ENCODE measurements around the gene RASGRF2.

The RASGRF2 gene

DNA sequence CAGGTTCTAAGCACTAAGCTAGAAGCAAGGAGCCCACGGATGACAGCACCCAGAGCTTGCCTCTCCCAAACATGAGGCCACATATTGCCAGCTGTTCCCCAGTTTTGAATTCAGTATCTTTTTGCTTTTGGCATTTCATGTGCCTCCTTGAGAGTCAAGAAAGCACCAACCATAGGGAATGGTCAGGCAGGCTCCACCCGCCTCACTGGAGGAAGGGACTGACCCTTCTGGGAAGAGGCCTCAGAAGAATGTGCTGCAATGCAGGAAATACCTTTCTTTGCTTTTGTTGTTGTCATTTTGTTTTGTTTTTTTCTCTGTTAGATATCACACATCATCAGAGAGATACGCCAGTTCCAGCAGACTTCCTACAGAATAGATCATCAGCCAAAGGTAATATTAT lies 259.2 kb downstream of the RASGRF2 start:
- no peak for DNase-seq (ENCODE audit: low read depth)
- H3K4me3 ChIP-seq (ENCODE audit: control insufficient read depth, low read depth, low read length) = no peak overlapping the region
- no peak for TF ChIP-seq CTCF (IDR thresholded peaks at IDR 0.05; ENCODE audit: control insufficient read depth, insufficient read depth, low read depth, low read length, missing control alignments)

DNA sequence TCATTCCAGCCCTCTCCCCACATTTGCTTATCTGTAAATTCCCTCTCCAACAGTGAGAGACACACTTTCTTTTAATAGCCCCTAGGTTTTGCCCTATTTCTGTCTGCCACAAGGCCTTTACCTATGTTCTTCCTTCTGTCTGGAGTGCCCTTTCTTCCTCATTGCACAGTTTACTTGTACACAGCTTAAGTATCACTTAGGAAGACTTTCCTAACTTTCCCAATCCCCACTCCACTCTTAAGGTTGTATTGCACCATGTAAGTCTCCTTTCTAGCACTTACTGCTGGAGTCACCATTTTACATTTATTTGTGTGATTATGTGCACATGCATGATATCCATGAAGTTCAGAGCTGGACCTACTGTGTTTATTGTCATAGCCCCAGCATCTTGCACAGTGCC lies 262.1 kb downstream of the RASGRF2 start:
- TF ChIP-seq CTCF (IDR thresholded peaks at IDR 0.05; ENCODE audit: control insufficient read depth, insufficient read depth, low read depth, low read length, missing control alignments) = no peak
- no peak for DNase-seq (ENCODE audit: low read depth)

DNA sequence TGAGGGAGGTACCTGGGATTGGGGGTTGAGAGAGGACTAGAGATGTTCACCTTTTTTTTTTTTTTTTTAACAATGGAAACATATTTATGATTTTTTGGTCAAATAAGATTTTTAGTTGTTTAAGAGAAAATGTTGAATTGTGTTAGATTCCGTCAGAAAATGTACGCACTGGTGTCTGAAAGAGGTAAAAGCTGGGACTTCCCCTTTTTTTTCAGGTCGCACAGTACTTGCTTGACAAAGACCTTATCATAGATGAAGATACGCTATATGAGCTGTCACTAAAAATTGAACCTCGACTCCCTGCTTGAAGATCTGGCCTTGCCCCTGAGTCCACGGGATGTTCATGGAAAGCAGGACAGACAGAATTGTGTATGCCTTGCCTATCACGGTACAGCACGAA lies 265.3 kb downstream of the RASGRF2 start:
- H3K4me3 ChIP-seq (ENCODE audit: control insufficient read depth, low read depth, low read length) = no peak overlapping the region
- DNase-seq (ENCODE audit: low read depth) = no peak
- TF ChIP-seq CTCF (IDR thresholded peaks at IDR 0.05; ENCODE audit: control insufficient read depth, insufficient read depth, low read depth, low read length, missing control alignments) = no peak

More for the DNA sequence above, 262.1 kb downstream of the RASGRF2 start:
- H3K4me3 ChIP-seq (ENCODE audit: control insufficient read depth, low read depth, low read length) = no peak overlapping the region

DNA sequence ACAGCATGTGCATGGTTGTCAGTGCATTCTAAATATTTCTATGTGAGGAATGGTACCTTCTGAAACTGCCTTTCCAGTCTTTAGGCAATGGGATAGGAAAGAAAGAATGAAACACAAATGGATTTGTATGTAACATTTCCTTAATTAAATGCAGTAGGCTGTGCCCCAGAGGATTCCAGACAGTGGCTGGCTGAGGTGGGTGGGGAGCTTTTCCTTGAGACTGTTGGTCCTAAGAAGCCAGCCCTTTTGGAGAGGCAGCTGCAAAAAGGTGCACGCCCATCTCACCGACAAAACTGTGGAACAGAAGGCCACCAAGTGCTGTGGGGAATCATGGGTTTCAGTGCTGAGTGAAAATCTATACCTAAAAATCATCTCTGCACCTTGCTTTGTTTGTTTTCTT lies 266.1 kb downstream of the RASGRF2 start:
- H3K4me3 ChIP-seq (ENCODE audit: control insufficient read depth, low read depth, low read length) = no peak overlapping the region
- no peak for TF ChIP-seq CTCF (IDR thresholded peaks at IDR 0.05; ENCODE audit: control insufficient read depth, insufficient read depth, low read depth, low read length, missing control alignments)
- no peak for DNase-seq (ENCODE audit: low read depth)

DNA sequence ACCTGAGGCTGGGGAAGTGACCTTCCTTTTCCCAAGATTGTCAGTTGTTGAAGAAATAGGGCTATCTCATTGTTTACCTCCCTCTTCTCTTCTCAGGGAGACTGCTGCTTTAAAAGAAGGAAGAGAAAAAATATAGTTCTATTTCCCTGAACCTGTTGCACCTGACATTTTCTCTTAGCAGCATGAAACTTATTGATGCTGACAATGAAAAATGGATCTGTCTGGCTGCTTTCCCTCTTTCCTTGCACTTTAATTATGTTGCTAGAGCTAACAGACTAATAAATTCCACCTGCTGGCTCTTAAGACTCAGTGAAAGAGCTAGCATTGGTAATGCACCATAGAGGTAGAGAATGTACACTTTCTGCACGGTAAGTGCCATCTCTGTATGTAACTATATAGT lies 266.8 kb downstream of the RASGRF2 start:
- DNase-seq (ENCODE audit: low read depth) = no peak
- TF ChIP-seq CTCF (IDR thresholded peaks at IDR 0.05; ENCODE audit: control insufficient read depth, insufficient read depth, low read depth, low read length, missing control alignments) = no peak
- no peak overlapping the region for H3K4me3 ChIP-seq (ENCODE audit: control insufficient read depth, low read depth, low read length)

DNA sequence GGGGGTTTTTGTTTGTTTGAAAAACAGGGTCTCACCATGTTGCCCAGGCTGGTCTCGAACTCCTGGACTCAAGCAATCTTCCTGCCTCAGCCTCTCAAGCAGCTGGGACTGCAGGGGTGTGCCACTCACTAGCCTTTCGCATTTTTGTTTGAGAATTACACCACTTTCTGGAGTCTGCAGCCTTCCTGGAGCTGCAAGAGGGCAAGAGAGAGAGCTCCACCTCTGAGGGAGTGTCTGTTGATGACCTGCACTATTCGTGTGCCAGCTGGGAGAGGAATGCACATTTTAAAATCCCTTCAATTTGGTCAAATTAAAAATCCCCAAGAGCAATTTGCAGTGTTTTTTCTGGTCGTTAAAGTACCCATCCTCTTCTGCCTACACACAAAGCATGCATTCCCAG lies 267.9 kb downstream of the RASGRF2 start:
- no peak overlapping the region for H3K4me3 ChIP-seq (ENCODE audit: control insufficient read depth, low read depth, low read length)
- DNase-seq (ENCODE audit: low read depth) = no peak
- no peak for TF ChIP-seq CTCF (IDR thresholded peaks at IDR 0.05; ENCODE audit: control insufficient read depth, insufficient read depth, low read depth, low read length, missing control alignments)

DNA sequence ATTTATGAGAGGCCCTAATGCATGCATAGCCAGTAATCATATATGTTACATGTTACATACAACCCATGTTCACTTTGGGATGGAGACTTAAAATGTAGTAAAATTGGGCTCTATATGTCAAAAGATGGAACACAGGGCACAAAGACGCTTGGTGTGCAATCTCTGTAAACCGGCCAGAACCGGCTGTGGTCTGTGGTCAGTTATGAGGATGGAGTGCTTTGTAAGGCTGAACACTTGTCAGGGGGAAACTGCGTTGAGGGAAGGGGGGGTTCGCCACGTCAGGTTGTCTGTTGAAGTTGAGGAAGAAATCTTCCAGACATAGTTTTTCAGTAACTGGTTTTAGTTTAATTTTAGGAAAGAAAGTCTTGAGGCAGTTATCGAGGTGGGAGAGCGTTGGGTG lies 270.3 kb downstream of the RASGRF2 start:
- no peak for TF ChIP-seq CTCF (IDR thresholded peaks at IDR 0.05; ENCODE audit: control insufficient read depth, insufficient read depth, low read depth, low read length, missing control alignments)
- H3K4me3 ChIP-seq (ENCODE audit: control insufficient read depth, low read depth, low read length) = no peak overlapping the region
- DNase-seq (ENCODE audit: low read depth) = no peak
